ENCODE results near the gene NBPF1.
"Not testable (repeated sequence)": the region's sequence is repeated elsewhere in the genome, so short reads cannot be mapped to it uniquely, and the experiment has no call there.

The NBPF1 gene

GRCh38 chr1:16540421-16540893 is 72.9 kb downstream of the NBPF1 start:
- not testable (repeated sequence) for DNase-seq

DNA sequence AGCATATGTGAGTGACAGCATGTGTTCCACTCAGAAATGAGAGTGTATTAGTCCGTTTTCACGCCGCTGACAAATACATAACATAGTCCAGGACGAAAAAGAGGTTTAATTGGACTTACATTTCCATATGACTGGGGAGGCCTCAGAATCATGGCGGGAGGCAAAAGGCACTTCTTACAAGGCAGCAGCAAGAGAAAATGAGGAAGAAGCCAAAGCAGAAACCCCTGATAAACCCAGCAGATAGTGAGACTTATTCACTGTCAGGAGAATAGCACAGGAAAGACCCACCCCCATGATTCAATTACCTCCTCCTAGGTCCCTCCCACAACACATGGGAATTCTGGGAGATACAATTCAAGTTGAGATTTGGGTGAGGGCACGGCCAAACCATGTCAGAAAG is 75.8 kb downstream of the NBPF1 start:
- DNase-seq, result not testable (repeated sequence)

DNA sequence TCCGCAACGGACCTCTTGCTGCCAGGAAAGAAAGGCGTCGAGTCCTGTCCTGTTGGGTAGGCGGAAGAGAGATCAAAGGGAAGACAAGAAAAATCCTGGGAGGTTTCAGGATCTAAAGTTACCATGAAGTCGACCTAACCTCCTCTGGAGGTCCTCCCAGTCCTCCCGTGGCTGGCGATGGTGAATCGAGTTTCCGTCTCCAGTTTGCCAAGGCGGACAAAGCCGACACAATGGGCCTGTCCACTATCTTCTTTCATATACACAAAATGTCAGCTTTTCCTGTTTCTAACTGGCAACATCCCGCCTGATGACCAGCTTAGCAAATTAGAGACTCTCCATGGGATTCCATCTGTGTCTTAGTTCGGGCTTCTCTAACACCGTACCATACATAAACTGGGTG is 76.6 kb downstream of the NBPF1 start:
- not testable (repeated sequence) for DNase-seq

DNA sequence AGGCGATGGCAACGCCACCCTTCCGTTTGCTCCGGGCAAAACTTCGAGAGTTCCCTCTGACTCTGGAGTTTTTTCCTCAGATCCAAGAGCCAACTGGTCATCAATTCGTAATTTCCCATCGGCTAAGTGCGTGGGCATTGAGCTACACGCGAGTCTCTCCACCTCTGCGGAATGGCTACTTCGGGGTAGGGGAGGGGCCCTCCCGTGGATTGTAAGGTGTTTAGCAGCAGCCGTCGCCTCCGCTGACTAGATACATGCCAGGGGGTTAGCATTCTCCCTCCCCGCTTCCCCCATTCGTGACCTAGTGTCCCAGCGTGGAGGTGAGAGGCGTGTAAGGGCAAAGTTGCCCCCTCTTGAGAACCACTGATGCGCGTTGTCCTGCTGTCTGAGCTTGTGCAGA is 77.5 kb downstream of the NBPF1 start:
- not testable (repeated sequence) for DNase-seq

- DNase-seq, result not testable (repeated sequence)
These were observed 77.9 kb downstream of the NBPF1 start for GRCh38 chr1:16535487-16535886.

DNA sequence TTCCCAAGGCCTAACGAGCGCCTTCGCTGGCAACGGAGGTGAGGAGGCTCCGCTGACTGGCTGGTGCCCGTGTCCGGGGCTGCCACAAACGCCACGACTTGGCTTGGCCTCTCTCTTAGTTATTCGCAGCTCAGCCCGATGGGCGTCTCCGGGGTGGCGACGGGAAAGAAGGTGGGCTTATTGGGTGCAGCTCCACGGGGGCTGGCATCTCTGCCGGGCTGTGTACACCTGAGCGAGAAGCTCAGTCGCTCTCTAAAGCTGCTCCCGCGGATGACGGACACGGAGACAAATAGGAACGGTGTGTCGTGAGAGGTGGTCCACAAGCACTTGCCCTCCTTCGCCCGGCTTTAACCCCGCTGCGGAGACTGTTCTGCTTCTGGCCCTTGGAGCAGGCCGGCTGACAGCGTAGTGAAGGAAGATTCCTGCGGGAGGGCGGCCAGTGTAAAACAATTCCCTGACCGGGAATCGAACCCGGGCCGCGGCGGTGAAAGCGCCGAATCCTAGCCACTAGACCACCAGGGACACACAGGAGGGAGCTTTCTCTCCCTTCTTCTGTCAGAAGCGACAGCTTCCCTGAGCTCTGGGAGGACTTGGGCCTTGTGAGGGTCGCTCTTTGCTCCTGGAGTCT is 78.4 kb downstream of the NBPF1 start:
- not testable (repeated sequence) for DNase-seq

DNA sequence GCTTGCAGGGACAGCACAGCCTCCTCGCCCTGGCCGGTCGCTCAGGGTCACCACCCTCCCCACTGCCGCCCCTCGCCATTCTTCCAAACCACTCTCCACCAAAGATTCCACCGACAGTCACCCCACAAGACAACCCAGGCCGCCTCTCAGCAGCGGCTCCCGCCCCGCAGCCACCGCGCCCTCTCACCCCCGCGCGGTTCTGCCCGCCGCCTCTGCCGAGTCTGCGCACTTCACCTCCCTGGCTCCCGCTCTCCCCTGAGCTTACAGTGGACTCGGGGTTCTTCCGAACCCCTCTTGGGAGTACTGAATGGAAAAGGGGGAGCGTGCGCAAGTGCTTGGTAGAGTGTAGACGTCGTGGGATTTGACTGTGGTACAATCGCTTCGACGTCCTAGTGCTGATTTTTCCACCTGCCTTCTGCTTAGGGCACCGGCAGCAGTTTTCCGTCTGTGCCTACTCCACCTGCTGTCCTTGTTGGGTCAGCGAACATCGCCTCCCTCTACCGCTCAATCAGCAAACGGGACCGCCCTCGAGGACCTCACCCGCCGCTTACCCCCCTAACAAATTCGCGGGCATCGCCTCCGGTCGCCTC is 79.0 kb downstream of the NBPF1 start:
- DNase-seq, result not testable (repeated sequence)

DNA sequence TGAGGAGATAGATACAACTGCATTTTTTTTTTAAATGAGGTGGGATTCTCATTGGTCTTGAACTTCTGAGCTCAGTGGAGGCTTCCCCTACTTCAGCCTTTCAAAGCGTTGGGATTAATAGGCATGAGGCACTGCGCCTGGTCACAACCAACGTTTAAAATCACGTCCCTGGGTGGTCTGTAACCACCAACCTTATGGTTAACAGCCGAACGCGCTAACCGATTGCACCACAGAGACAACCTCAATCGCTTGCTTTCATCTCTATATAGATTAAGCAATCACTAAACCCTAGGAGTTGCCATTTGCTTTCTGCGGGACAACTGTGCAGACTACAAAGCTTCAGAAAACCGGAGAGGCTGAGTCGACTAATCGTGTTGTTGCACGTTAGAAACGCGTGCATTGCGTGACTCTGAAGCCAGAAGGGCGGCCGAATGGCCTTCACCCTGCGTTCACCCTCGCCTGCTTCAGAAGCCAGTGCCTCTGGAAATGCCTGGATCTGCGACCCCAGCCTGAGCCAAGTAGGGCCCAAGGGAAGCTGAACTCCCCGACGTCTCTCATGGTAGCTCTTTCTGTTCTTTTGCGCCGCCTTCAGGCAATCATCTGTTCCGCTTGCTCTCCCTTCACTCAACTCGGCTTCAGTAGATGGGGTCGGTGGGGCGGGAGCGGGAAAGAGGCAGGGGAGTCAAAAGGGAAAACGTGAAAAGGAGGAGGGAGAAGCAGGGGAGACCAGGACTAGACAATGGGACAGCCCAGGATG is 81.0 kb downstream of the NBPF1 start:
- DNase-seq, result not testable (repeated sequence)

DNA sequence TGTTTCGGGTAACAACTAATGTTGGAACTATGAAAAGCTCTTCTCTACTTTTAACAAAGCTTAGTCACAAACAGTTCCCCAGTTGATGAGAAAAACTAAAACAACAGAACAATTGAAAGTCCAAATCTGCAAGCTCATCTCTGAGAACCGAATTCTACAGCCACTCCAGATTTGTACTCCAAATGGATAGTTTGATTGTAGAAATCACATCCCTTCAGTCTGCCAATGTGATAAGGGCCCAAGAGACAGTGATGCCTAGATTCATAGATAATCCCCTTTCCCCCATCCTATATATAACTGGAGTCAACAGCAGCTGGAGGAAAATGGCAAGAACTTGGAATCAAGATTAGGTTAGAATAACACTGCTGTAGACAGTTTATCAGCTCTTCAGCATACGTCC is 85.0 kb downstream of the NBPF1 start:
- DNase-seq, result not testable (repeated sequence)

DNA sequence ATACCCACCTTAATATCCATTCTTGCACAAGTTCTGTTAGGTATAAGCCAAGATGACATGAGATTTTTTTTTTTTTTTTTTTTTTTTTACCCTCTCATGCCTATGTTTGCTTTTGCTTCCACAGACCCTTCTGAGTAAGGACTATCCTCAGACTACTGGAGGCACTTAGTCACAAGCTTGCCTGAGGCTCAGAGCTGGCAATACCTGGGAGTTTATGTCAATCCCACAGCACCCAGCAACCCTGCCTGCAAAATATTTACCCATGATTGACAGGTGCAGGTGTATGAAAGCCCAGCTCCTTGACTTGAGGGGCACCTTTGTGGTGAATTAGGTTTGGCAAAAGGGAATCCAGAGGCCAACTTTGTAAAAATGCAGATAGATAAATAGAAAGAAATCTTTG is 87.6 kb downstream of the NBPF1 start:
- not testable (repeated sequence) for DNase-seq

GRCh38 chr1:16521679-16522078 is 91.7 kb downstream of the NBPF1 start:
- DNase-seq, result not testable (repeated sequence)

DNA sequence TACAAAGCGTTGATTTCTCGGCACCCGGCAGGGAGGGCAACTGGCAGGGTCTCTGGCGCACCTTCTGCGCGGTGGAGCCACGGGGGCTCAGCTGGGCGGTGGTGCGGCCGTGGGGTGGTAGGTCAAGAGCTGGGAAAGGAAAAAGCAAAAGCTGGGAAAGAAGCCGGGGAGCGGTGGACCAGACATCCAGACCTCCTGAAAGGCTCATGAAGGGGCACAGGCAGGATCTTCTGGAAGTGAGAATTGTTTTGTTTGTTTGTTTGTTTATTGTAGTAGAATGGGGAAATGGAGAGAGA is 92.1 kb downstream of the NBPF1 start:
- no peak for DNase-seq

DNA sequence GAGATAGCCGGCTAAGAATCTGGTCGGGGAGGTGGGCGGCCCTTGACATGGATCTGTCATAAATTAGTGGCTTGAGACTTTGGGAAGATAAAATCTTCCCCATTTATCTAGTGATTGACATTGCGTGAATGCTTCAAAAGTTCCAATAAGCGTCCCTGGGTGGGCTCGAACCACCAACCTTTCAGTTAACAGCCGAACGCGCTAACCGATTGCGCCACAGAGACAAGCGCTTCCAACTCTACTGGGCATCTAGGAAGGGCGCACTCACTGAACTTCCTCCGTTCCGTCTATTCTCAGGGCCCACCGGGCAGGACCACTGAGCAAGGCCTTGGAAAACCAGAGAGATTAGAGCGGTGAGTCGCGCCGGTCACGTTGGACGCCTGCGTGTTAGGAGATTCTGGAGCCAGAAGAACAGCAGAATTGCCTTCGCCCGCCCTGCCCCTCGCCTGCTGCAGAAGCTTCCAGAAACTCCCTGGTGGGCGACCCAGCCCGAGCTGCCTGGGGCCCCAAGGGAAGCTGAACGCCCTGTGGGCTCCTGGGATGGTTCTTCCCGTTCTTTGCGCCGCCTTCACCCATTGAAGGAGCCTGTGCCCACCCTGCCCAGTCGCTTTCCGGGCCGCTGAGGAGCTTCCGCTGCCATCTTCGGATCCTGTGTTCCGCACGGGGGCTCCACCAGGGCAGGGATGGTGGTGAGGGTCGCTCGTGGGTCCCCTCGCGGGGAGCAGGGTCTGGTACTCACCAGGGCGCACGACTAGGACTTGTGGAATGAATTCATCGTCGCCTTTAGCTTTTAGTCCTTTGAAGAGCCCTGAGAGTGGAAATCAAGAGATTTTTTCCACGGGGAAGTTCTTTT is 92.7 kb downstream of the NBPF1 start:
- DNase-seq, result not testable (repeated sequence)

- DNase-seq, result not testable (repeated sequence)
These were observed 94.0 kb downstream of the NBPF1 start for GRCh38 chr1:16519255-16519951.

- not testable (repeated sequence) for DNase-seq
These were observed 94.5 kb downstream of the NBPF1 start for GRCh38 chr1:16518913-16519254.

GRCh38 chr1:16516694-16517410 is 96.5 kb downstream of the NBPF1 start:
- DNase-seq, result not testable (repeated sequence)

- not testable (repeated sequence) for DNase-seq
These were observed 99.0 kb downstream of the NBPF1 start, which contains the start of gene RNU1-1 for GRCh38 chr1:16514107-16515055. Gene RNU1-1, minus strand, starts transcription at chr1:16514285.

DNA sequence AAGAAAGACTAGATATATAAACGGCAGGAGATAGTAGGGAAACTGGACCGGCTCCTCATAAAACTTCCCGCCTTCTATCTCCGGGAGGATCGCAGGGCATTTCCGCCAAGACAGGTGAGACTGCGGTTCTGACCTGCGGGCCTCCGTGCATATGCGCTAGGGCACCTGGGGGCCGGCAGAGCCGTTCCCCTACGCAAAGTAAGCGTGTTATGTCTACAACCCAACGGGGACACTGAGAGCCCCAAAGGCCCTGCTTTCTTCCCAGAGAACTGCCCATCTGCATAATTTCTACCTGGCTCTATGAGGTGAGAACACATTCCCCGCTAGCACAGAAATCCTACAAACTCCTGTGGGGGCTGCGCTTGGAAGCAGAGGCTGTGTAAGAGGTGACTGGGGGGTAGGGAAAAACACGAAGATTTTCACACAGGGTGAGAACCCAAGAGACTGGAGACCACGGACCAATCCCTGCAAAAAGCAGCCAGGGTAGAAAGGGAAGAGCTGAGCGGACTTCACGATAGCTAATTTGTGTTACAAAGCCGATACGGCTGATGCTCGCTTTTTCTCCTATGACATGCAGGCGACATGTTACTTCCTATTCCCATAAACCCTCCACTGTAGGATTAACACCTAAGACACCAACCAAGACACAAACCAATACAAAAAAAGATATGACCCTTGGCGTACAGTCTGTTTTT is 99.8 kb downstream of the NBPF1 start:
- DNase-seq, result peak; percentile 10 to 70

GRCh38 chr1:16512624-16513411 is 100.5 kb downstream of the NBPF1 start:
- DNase-seq, result not testable (repeated sequence)
